Loucy (cell line): ENCODE data around the gene VPS18.

ENCODE experiments used
- H2AFZ ChIP-seq: fragments of 200-600 bp; sonication (generic); 2 replicates; pipeline ENCODE4 v1.6.0; 2016; ENCODE audit warnings: antibody characterized with exemption, mild to moderate bottlenecking, low read length, moderate library complexity
- H3F3A ChIP-seq: fragments of 200-600 bp; 2 replicates; pipeline ENCODE4 v1.6.0; 2016; ENCODE audit warnings: antibody characterized with exemption, low read depth, mild to moderate bottlenecking
- H3K27me3 ChIP-seq: fragments of 200-600 bp; sonication (generic); 2 replicates; pipeline ENCODE4 v1.6.1; 2014; ENCODE audit warnings: low read length, mild to moderate bottlenecking; ENCODE audit not compliant: insufficient read depth, poor library complexity, severe bottlenecking
- H3K36me3 ChIP-seq: fragments of 200-600 bp; sonication (generic); 2 replicates; pipeline ENCODE4 v1.6.1; 2016; ENCODE audit warnings: low read length; ENCODE audit not compliant: insufficient read depth
- H3K4me1 ChIP-seq: fragments of 200-600 bp; sonication (generic); 2 replicates; pipeline ENCODE4 v1.5.1; 2014; ENCODE audit warnings: low read length, mild to moderate bottlenecking; ENCODE audit not compliant: insufficient read depth, poor library complexity, severe bottlenecking
- H3K4me2 ChIP-seq: fragments of 200-600 bp; sonication (generic); 2 replicates; pipeline ENCODE4 v1.6.0; 2014; ENCODE audit warnings: antibody characterized with exemption, low read length, low read depth, mild to moderate bottlenecking; ENCODE audit not compliant: poor library complexity, severe bottlenecking
- H3K4me3 ChIP-seq: fragments of 200-600 bp; sonication (generic); 2 replicates; pipeline ENCODE4 v1.5.1; 2014; ENCODE audit warnings: low read length, mild to moderate bottlenecking, mixed read lengths; ENCODE audit not compliant: poor library complexity, severe bottlenecking
- H3K79me2 ChIP-seq: fragments of 200-600 bp; sonication (generic); 2 replicates; pipeline ENCODE4 v1.6.1; 2014; ENCODE audit warnings: low read length; ENCODE audit not compliant: insufficient read depth
- H3K9ac ChIP-seq: fragments of 200-600 bp; sonication (generic); 2 replicates; pipeline ENCODE4 v1.6.0; 2014; ENCODE audit warnings: mild to moderate bottlenecking, low read depth, low read length, moderate library complexity; ENCODE audit not compliant: poor library complexity, severe bottlenecking
- H3K9me2 ChIP-seq: fragments of 200-600 bp; sonication (generic); replicated peaks from 2 replicates; pipeline ENCODE4 v1.6.1; 2016; ENCODE audit warnings: low read depth, low read length, mixed read lengths
- H3K9me3 ChIP-seq: fragments of 200-600 bp; sonication (generic); 2 replicates; pipeline ENCODE4 v1.6.1; 2014; ENCODE audit warnings: mild to moderate bottlenecking, antibody characterized with exemption, low read length, low read depth; ENCODE audit not compliant: insufficient read depth
- H4K20me1 ChIP-seq: fragments of 200-600 bp; sonication (generic); 2 replicates; pipeline ENCODE4 v1.6.0; 2014; ENCODE audit warnings: antibody characterized with exemption, low read length, mild to moderate bottlenecking; ENCODE audit not compliant: insufficient read depth, poor library complexity, severe bottlenecking
- CTCF ChIP-seq: fragments of 200-600 bp; sonication (generic); conservative IDR thresholded peaks from 2 replicates; pipeline ENCODE4 v1.5.1; 2014; ENCODE audit warnings: mild to moderate bottlenecking, antibody characterized with exemption, low read length
- EZH2phosphoT487 ChIP-seq: fragments of 200-600 bp; IDR thresholded peaks from 2 replicates; pipeline ENCODE4 v1.6.1; 2018; ENCODE audit warnings: antibody characterized with exemption, mild to moderate bottlenecking, moderate library complexity, borderline replicate concordance

Gene VPS18

GRCh38 chr15:40906091-40906990, 12.1 kb downstream of the VPS18 start:
- Histone ChIP-seq H3K4me1 (peaks cover 31% of the 10 kb centered on the region), H3K9ac (peak overlapping the region; percentile 83), H3K36me3 (peaks cover 15% of the 10 kb centered on the region; the same call in 1 of the 2 replicates), H2AFZ (peak overlapping the region; percentile 52; the same call in 1 of the 2 replicates), H3K9me3 (no peaks in the 10 kb centered on the region), H3K4me2 (peak overlapping the region; percentile 68), H4K20me1 (peaks cover 19% of the 10 kb centered on the region), H3K9me2 (no peaks in the 10 kb centered on the region), H3K27me3 (no peaks in the 10 kb centered on the region), H3K4me3 (peak overlapping the region; percentile 77), H3F3A (no peaks in the 10 kb centered on the region; the same call in 1 of the 2 replicates), H3K79me2 (peaks cover 17% of the 10 kb centered on the region; the same call in 1 of the 2 replicates)
- TF ChIP-seq EZH2phosphoT487 (no peak), CTCF (peak; percentile 67)

GRCh38 chr15:40906991-40907802, 12.9 kb downstream of the VPS18 start:
- Histone ChIP-seq H3K9me3 (no peaks in the 10 kb centered on the region), H3K9ac (peak overlapping the region; percentile 83), H3K36me3 (peaks cover 15% of the 10 kb centered on the region; the same call in 1 of the 2 replicates), H3F3A (no peaks in the 10 kb centered on the region; the same call in 1 of the 2 replicates), H3K9me2 (no peaks in the 10 kb centered on the region), H2AFZ (peak overlapping the region; percentile 52), H3K4me2 (peak overlapping the region; percentile 68), H3K27me3 (no peaks in the 10 kb centered on the region), H4K20me1 (peaks cover 19% of the 10 kb centered on the region), H3K4me3 (peak overlapping the region; percentile 77), H3K79me2 (peaks cover 12% of the 10 kb centered on the region; the same call in 1 of the 2 replicates), H3K4me1 (peaks cover 35% of the 10 kb centered on the region)
- TF ChIP-seq EZH2phosphoT487 (no peak), CTCF (0 out of 2 replicates have a peak, but pooled peaks have one; percentile 11)

- H3K9ac ChIP-seq: peak overlapping the region; percentile 83
- H3K4me2 ChIP-seq: peak overlapping the region; percentile 68
- TF ChIP-seq CTCF (no peak), EZH2phosphoT487 (no peak)
- no peaks in the 10 kb centered on the region for H3K27me3 ChIP-seq
- peaks cover 8% of the 10 kb centered on the region; the same call in 1 of the 2 replicates for H3K79me2 ChIP-seq
- H3K9me3 ChIP-seq: no peaks in the 10 kb centered on the region
- H2AFZ ChIP-seq: no peak overlapping the region
- H3K4me1 ChIP-seq: peaks cover 35% of the 10 kb centered on the region
- no peaks in the 10 kb centered on the region; the same call in 1 of the 2 replicates for H3F3A ChIP-seq
- no peaks in the 10 kb centered on the region for H3K9me2 ChIP-seq
- H4K20me1 ChIP-seq: peaks cover 19% of the 10 kb centered on the region
- peak overlapping the region; percentile 77 for H3K4me3 ChIP-seq
- H3K36me3 ChIP-seq: peaks cover 7% of the 10 kb centered on the region; the same call in 1 of the 2 replicates
Observed at GRCh38 chr15:40908095-40908494, 13.8 kb downstream of the VPS18 start.
